Measurements from ENCODE around the gene CPNE8.
A peak's percentile ranks its signal among the peaks of the same experiment; 100 is the strongest.

CPNE8 gene

GRCh38 chr12:38905480-38906351, at the start of gene CPNE8:
Gene CPNE8, minus strand, starts transcription at chr12:38905591. Its CDS starts 57 bp downstream, at chr12:38905534.
- Mint-ChIP-seq H3K27ac (peak within 1 kb of the TSS; percentile 90), H3K4me3 (peak within 1 kb of the TSS; percentile 81), H3K4me1 (peaks cover 33% of the 10 kb centered on the region), H3K36me3 (no peaks in the 10 kb centered on the region), H3K27me3 (peaks cover 13% of the 10 kb centered on the region), H3K9me3 (no peaks in the 10 kb centered on the region)

- Mint-ChIP-seq H3K27me3 (no peaks in the 10 kb centered on the region), H3K9me3 (no peaks in the 10 kb centered on the region)
These were observed 49.0 kb upstream of the CPNE8 start for GRCh38 chr12:38954238-38954873.

GRCh38 chr12:38949363-38949762, 44.0 kb upstream of the CPNE8 start:
- H3K4me1 Mint-ChIP-seq: no peaks in the 10 kb centered on the region
- no peak overlapping the region for H3K4me3 Mint-ChIP-seq
- no peaks in the 10 kb centered on the region for H3K27me3 Mint-ChIP-seq
- no peak overlapping the region for H3K27ac Mint-ChIP-seq
- no peaks in the 10 kb centered on the region for H3K36me3 Mint-ChIP-seq
- peaks cover 11% of the 10 kb centered on the region for H3K9me3 Mint-ChIP-seq

More at GRCh38 chr12:38954238-38954873, 49.0 kb upstream of the CPNE8 start:
- no peak overlapping the region for H3K4me3 Mint-ChIP-seq
- H3K27ac Mint-ChIP-seq: no peak overlapping the region
- no peaks in the 10 kb centered on the region for H3K4me1 Mint-ChIP-seq
- H3K36me3 Mint-ChIP-seq: no peaks in the 10 kb centered on the region

DNA sequence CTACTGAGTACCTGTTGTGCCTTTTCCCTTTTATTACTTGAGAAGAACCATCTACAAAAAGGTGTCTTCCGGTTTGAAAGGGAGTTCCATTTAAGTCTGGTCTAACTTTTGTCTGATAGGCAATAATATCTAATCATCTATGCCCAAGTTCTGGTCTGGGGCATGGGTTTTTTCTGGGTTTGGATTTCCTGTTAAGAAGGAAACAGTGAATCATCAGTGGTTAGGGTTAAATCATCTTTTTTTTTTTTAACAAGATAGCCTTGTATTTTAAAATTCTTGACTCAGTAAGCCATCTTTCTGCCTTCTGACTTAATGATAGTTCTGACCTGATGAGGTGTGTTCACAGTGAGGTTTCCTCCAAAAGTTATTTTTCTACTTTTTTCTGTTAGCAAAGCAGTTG, 29.3 kb upstream of the CPNE8 start:
- peaks cover 4% of the 10 kb centered on the region for H3K4me1 Mint-ChIP-seq
- H3K27me3 Mint-ChIP-seq: peaks cover 10% of the 10 kb centered on the region
- H3K27ac Mint-ChIP-seq: no peak overlapping the region
- H3K4me3 Mint-ChIP-seq: no peak overlapping the region
- peaks cover 10% of the 10 kb centered on the region for H3K9me3 Mint-ChIP-seq
- H3K36me3 Mint-ChIP-seq: no peaks in the 10 kb centered on the region

DNA sequence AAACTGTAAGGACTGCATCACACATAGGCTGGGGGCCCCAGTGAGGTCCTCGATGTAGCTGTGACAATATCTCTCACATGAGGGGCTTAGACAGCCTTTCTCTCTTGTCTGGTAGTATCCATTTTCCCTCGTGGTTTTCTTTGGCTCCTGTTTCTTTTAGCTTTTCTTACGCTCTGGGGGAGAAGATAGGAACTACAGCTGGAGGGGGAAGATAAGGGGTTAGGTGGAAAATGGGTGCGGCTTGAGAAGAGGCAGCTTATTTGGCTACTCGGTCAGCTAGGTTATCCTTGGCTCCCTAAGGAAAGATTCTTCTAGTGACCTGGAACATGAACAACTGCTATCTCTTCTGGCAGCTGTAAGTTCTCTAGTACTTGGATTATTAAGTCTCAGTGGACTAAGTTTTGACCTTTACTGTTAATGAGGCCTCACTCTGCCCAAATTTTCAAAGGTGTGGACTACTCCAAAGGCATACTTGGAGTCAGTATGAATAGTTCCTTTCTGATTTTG, 28.7 kb upstream of the CPNE8 start:
- H3K4me1 Mint-ChIP-seq: peaks cover 4% of the 10 kb centered on the region
- no peak overlapping the region for H3K4me3 Mint-ChIP-seq

GRCh38 chr12:38932320-38932719, 26.9 kb upstream of the CPNE8 start:
- H3K36me3 Mint-ChIP-seq: no peaks in the 10 kb centered on the region
- peaks cover 7% of the 10 kb centered on the region for H3K27me3 Mint-ChIP-seq
- H3K4me3 Mint-ChIP-seq: no peak overlapping the region
- peaks cover 5% of the 10 kb centered on the region for H3K9me3 Mint-ChIP-seq
- peaks cover 4% of the 10 kb centered on the region for H3K4me1 Mint-ChIP-seq
- no peak overlapping the region for H3K27ac Mint-ChIP-seq

More for the DNA sequence above, 28.7 kb upstream of the CPNE8 start:
- peaks cover 10% of the 10 kb centered on the region for H3K27me3 Mint-ChIP-seq
- no peak overlapping the region for H3K27ac Mint-ChIP-seq
- H3K9me3 Mint-ChIP-seq: peaks cover 10% of the 10 kb centered on the region
- no peaks in the 10 kb centered on the region for H3K36me3 Mint-ChIP-seq

GRCh38 chr12:38931461-38931860, 26.1 kb upstream of the CPNE8 start:
- peaks cover 4% of the 10 kb centered on the region for H3K4me1 Mint-ChIP-seq
- H3K27me3 Mint-ChIP-seq: peaks cover 7% of the 10 kb centered on the region
- no peak overlapping the region for H3K4me3 Mint-ChIP-seq
- H3K36me3 Mint-ChIP-seq: no peaks in the 10 kb centered on the region
- no peak overlapping the region for H3K27ac Mint-ChIP-seq
- H3K9me3 Mint-ChIP-seq: peaks cover 2% of the 10 kb centered on the region

- Mint-ChIP-seq H3K4me3 (no peak overlapping the region), H3K36me3 (no peaks in the 10 kb centered on the region), H3K9me3 (peaks cover 5% of the 10 kb centered on the region), H3K27ac (no peak overlapping the region), H3K4me1 (peaks cover 4% of the 10 kb centered on the region), H3K27me3 (peaks cover 7% of the 10 kb centered on the region)
These were observed 25.6 kb upstream of the CPNE8 start for GRCh38 chr12:38930990-38931389.

GRCh38 chr12:38926501-38926900, 21.1 kb upstream of the CPNE8 start:
- no peaks in the 10 kb centered on the region for H3K36me3 Mint-ChIP-seq
- H3K4me1 Mint-ChIP-seq: no peaks in the 10 kb centered on the region
- H3K9me3 Mint-ChIP-seq: peaks cover 5% of the 10 kb centered on the region
- no peak overlapping the region for H3K27ac Mint-ChIP-seq
- no peak overlapping the region for H3K4me3 Mint-ChIP-seq
- peaks cover 1% of the 10 kb centered on the region for H3K27me3 Mint-ChIP-seq

GRCh38 chr12:38921025-38921677, 15.8 kb upstream of the CPNE8 start:
- no peaks in the 10 kb centered on the region for H3K9me3 Mint-ChIP-seq
- no peak overlapping the region for H3K27ac Mint-ChIP-seq
- no peaks in the 10 kb centered on the region for H3K27me3 Mint-ChIP-seq
- H3K4me3 Mint-ChIP-seq: no peak overlapping the region
- no peaks in the 10 kb centered on the region for H3K4me1 Mint-ChIP-seq
- H3K36me3 Mint-ChIP-seq: no peaks in the 10 kb centered on the region

DNA sequence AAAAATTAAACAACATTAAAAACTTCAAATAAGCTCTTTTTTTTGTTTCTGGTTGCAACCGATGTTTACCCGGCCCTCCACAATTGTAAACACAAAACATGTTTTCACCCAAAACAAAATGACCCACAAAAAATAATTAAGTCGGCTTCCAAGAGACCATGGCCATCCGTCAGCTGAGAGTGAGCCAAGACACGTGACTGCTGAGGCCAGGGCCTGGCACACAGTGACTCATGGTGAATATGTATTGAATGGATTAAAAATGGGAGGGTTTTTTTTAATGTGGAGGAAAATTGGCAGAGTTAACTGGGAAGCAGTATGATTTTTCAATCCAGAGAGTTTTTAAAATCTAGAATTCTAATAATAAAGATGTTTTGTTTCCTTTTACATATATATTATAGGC, 13.8 kb upstream of the CPNE8 start:
- no peaks in the 10 kb centered on the region for H3K9me3 Mint-ChIP-seq
- no peak overlapping the region for H3K4me3 Mint-ChIP-seq
- no peaks in the 10 kb centered on the region for H3K36me3 Mint-ChIP-seq
- no peak overlapping the region for H3K27ac Mint-ChIP-seq
- no peaks in the 10 kb centered on the region for H3K27me3 Mint-ChIP-seq
- H3K4me1 Mint-ChIP-seq: no peaks in the 10 kb centered on the region

- Mint-ChIP-seq H3K4me1 (no peaks in the 10 kb centered on the region), H3K27ac (no peak overlapping the region), H3K4me3 (no peak overlapping the region), H3K36me3 (no peaks in the 10 kb centered on the region), H3K9me3 (no peaks in the 10 kb centered on the region), H3K27me3 (peaks cover 3% of the 10 kb centered on the region)
These were observed 10.2 kb upstream of the CPNE8 start for GRCh38 chr12:38915429-38916182.

- H3K36me3 Mint-ChIP-seq: no peaks in the 10 kb centered on the region
- no peak overlapping the region for H3K4me3 Mint-ChIP-seq
- peaks cover 4% of the 10 kb centered on the region for H3K4me1 Mint-ChIP-seq
- H3K27ac Mint-ChIP-seq: no peak overlapping the region
- H3K9me3 Mint-ChIP-seq: no peaks in the 10 kb centered on the region
- peaks cover 12% of the 10 kb centered on the region for H3K27me3 Mint-ChIP-seq
These were observed 6.7 kb upstream of the CPNE8 start for GRCh38 chr12:38912116-38912515.

GRCh38 chr12:38911611-38912010, 6.2 kb upstream of the CPNE8 start:
- H3K27me3 Mint-ChIP-seq: peaks cover 14% of the 10 kb centered on the region
- no peaks in the 10 kb centered on the region for H3K36me3 Mint-ChIP-seq
- H3K27ac Mint-ChIP-seq: no peak overlapping the region
- no peaks in the 10 kb centered on the region for H3K9me3 Mint-ChIP-seq
- H3K4me1 Mint-ChIP-seq: peaks cover 7% of the 10 kb centered on the region
- H3K4me3 Mint-ChIP-seq: no peak overlapping the region
